NB4 (cell line): ENCODE results near the gene DTL.

Experiments
- MAX ChIP-seq: IDR thresholded peaks from 2 replicates; pipeline ENCODE4 v1.6.1; 2011; ENCODE audit warnings: low read depth, low read length
- MYC ChIP-seq: IDR thresholded peaks from 2 replicates; pipeline ENCODE4 v1.6.1; 2011; ENCODE audit warnings: low read depth, low read length
- POLR2A ChIP-seq: IDR thresholded peaks from 2 replicates; pipeline ENCODE4 v1.6.1; 2011; ENCODE audit warnings: mild to moderate bottlenecking; ENCODE audit not compliant: insufficient read length; ENCODE audit errors: extremely low read depth
- TF ChIP-seq, protein P1 (sequence below): IDR thresholded peaks from one replicate; pipeline ENCODE4 v1.5.1; 2012; ENCODE audit warnings: low read depth, low read length

- TF ChIP-seq POLR2A (no peak), MYC (no peak), MAX (no peak)
- TF ChIP-seq, protein P1, sequence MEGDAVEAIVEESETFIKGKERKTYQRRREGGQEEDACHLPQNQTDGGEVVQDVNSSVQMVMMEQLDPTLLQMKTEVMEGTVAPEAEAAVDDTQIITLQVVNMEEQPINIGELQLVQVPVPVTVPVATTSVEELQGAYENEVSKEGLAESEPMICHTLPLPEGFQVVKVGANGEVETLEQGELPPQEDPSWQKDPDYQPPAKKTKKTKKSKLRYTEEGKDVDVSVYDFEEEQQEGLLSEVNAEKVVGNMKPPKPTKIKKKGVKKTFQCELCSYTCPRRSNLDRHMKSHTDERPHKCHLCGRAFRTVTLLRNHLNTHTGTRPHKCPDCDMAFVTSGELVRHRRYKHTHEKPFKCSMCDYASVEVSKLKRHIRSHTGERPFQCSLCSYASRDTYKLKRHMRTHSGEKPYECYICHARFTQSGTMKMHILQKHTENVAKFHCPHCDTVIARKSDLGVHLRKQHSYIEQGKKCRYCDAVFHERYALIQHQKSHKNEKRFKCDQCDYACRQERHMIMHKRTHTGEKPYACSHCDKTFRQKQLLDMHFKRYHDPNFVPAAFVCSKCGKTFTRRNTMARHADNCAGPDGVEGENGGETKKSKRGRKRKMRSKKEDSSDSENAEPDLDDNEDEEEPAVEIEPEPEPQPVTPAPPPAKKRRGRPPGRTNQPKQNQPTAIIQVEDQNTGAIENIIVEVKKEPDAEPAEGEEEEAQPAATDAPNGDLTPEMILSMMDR: no peak
Observed at GRCh38 chr1:212119863-212120262, 84.3 kb downstream of the DTL start.
